HG03060 (cell line): ENCODE data around the gene DMRTC1B.
"Not testable (repeated sequence)": the region's sequence is repeated elsewhere in the genome, so short reads cannot be mapped to it uniquely, and the experiment has no call there.

Experiments used
- ATAC-seq: cut with Tn5 transposase; IDR thresholded peaks from one replicate; pipeline ENCODE4 v1.9.1; 2021; ENCODE audit warnings: low read depth, moderate number of reproducible peaks; ENCODE audit not compliant: unreplicated experiment

The DMRTC1B gene, protein sequence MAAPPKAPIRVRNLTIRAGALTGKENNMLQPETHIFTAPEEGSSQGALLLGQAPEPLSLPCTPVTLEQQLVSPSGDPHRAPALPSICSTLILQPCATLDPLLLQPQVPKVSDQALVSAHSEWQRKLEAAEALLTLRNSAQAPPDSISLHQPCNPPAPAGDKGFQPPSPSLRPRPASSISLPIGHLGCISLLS

DNA sequence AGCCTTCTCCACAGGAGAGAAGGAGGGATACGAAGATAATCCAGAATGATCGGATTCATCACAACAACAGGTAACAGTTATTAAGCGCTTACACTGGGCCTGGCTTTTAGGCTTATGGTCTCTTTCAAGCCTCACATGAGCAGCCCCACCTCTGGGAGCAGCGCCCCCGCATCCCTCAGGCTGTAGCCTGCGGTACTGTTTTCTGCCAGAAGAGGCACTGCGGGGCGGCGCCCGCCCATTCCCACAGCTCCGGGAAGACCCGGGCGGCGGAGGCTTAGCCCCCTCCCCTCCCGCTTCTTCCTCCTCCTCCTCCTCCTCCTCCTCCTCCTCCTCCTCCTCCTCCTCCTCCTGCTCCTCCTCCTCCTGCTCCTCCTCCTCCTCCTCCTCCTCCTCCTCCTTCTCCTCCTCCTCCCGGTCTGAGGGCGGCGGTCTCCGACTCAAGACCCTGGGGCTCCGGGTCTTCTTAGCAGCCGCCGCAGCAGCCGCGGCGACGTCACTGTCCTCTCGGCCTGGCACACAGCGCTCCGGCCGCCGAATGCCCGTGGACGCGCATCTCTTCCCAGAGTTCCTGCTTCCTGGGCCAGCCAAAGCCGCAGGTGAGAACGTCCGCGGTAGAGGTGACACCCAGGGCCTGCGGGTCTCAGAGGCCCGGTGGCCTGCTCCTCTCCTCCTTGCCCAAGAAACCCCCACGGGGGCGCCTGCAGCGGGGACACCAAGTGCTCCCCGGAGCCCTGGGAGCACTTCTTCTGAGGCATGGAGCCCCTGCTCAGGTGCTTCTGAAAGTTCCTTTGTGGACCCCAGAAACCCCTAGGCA lies at the start of gene DMRTC1B:
Gene DMRTC1B (plus strand): TSS at position 238 of the 814 bp plus-strand sequence. CDS start 68,246 bp downstream, outside the sequence.
- ATAC-seq = peak; percentile 69

DNA sequence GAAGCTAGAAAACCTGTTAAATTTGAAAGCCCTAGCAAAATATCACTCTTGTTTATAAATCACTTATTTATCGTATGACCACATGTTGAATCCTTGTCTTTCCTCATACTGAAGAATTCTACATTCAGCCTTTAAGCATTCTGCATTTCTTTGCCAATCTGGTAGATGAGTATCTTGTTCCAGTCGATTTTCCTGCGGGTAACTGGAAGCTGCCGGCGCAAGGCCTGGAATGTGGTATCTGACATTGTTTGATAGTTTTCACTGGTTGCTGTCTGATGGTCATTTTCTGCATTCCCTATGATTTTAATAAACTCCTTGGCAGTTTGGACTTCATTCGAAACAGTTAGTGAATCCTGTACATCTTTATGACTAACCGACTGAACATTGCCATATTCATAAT lies 48.8 kb upstream of the DMRTC1B start:
- no peak for ATAC-seq

DNA sequence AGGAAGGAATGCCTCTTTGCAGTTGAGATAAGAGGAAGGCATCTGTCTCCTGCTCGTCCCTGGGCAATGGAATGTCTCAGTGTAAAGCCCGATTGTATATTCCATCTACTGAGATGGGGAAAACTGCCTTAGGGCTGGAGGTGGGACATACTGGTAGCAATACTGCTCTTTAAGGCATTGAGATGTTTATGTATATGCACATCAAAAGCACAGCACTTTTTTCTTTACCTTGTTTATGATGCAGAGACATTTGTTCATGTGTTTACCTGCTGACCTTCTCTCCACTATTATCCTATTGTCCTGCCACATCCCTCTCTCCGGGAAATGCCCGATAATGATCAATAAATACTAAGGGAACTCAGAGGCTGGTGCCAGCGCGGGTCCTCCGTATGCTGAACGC lies 43.1 kb upstream of the DMRTC1B start:
- not testable (repeated sequence) for ATAC-seq

GRCh38 chrX:72735561-72735960 lies 41.1 kb upstream of the DMRTC1B start:
- ATAC-seq = no peak

DNA sequence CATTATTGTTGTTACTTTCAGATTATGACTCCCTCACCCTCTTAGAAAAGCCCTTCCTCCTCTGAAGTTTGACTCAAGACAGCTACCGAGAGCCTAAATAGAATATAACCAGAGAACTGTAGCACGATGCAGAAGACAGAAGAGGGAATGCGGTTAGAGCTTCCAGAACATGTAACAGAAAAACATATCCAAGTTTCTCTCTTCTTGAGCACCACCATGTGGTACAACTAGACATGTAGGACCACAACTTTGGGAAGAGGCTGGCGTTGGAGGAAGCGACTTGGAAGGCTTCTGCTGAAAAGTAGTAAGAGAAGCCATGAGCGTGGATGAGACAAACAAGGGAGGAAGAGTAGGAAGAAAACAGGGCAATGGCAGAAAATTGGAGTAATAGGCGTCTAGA lies 31.1 kb upstream of the DMRTC1B start:
- ATAC-seq = not testable (repeated sequence)

DNA sequence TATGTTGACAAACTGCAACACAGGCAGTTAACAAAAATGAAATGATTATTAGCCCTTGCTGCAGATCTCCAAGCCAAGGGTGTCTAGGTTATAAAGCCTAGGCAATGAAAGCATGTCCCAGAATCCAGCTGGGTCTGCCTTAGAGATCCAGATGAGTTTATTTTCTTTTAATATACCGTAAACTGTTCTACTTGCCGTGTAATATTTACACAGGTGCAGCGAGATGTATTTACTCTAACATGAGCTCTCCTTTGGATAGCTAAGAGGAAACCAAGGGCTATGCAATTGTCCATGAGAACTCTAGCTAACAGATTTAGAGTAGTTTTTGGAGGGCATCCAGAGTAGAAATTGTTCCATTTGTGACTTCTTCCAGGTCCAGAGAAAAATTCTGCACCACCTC lies 28.1 kb upstream of the DMRTC1B start:
- not testable (repeated sequence) for ATAC-seq

GRCh38 chrX:72760454-72760853 lies 16.2 kb upstream of the DMRTC1B start:
- not testable (repeated sequence) for ATAC-seq

DNA sequence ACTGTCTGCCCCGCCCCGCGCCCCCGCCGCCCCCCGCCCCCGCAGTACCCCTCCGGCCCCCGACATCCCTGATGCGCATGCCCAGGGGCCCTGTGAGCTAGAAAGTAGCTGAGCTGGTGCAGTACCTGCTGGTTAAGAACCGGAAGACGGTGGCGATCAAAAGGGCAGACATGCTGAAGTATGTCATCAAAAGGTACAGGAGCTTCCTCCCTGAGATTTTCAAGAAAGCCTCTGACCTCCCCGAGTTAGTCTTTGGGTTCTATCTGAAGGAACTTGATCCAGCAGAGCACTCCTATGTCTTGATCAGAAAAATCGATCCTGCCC lies 739 bp downstream of the DMRTC1B start:
- ATAC-seq = peak; percentile 69

- not testable (repeated sequence) for ATAC-seq
Measured at GRCh38 chrX:72778146-72778545, 1.5 kb downstream of the DMRTC1B start.

DNA sequence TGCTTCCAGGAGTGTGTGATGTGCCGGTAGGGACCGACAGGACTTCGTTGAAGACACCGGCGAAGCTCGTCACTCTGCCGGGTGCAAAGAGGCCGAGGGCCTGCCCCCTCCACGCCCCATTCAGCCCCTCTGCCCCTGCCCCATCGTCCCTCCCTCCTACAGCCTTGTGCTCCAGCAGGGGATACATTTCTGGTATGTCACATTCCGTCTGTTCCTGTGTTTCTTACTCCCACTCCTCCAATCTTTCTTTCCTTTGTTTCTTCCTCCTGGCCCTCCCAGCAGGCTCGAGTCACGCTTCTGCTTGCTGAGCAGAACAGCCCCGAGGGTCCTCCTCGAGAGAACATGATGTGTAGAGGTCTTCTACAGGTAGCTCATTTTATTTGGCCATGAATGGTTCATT lies 5.9 kb downstream of the DMRTC1B start, which contains the start of gene FAM236B:
Gene FAM236B (minus strand): TSS at position 101 of the 400 bp plus-strand sequence. CDS start 100 bp downstream, at position 1.
- not testable (repeated sequence) for ATAC-seq

DNA sequence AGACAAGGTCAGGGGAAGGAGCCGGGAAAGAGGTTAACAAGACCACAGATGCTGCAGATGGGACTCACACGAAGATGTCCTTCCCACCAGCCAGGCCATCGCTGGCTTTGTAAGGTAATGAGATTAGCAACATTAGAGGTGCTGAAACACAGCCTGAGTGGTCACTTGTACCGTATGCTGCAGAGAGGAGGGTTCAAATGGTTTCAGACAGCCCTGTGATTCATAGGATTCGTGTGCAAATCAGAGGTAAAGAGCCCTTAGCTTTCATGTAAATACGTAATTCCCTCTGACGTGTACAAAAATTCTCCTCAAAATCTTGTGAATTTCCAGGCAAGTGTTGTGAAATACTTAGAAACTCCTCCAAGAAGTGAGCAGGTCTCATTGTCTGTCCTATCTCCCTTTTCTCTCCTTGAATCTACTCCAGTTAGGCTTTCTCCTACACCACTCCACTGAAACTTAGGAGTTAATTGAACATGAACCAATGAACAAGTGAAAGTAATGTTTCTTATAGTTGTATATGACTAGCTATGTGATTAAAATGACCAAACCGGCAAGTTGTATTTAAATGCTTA lies 6.8 kb downstream of the DMRTC1B start:
- ATAC-seq = not testable (repeated sequence)

DNA sequence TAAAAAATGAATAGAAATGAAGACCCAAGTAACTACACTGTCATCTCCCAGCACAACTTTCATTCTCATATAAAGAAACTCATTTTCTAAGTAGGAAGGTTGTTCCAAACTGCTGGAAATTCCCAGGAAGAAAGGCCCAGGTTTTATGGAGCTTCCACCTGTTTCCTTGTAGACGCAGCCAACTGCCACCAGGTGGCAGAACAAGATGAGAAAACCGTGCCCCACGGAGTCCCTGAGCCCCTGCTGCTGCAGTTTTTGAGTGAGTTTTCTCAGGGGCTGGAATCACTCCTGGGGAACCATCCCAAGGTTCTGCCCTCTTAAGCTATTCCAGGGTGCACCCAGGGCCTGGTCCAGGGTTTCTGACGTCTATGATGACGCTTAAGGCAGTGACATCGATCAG lies 7.3 kb downstream of the DMRTC1B start:
- ATAC-seq = not testable (repeated sequence)

DNA sequence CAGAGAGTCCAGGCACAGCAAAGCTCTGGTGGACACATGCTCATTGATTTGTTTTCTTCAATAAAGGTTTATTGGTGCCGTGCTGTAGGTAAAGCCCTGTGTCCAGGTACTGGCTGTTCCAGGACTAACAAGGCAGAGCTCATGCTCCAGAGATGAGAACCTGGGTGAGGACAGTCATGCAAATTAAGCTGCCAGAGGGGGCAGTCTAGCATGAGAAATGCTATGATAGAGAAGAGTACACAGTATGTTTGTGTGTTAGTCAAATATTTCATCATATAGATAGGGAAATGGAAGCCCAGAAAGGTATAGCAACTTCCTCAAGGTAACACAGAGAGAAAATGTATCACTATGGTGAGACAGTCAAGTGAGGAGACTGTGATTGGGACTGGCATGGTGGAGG lies 11.5 kb downstream of the DMRTC1B start:
- ATAC-seq = not testable (repeated sequence)

DNA sequence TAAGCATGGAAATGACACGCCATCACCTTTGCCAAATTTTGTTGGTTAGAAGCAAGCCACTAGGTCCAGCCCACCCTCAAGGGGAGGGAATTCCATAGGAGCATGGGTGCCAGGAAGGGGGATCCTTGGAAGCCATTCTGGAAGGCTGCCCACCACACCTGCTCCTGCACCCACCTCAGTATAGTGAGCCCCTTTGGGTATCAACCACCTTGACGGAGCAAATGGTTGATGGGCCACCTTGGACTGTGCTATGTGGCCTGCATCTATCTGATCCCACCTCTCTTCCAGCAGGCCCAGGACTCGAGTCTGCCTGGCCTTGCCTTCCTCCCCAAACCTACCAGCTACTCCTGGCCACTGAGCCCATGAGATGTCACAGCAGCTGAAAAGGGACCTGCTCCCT lies 13.7 kb downstream of the DMRTC1B start:
- ATAC-seq = not testable (repeated sequence)

DNA sequence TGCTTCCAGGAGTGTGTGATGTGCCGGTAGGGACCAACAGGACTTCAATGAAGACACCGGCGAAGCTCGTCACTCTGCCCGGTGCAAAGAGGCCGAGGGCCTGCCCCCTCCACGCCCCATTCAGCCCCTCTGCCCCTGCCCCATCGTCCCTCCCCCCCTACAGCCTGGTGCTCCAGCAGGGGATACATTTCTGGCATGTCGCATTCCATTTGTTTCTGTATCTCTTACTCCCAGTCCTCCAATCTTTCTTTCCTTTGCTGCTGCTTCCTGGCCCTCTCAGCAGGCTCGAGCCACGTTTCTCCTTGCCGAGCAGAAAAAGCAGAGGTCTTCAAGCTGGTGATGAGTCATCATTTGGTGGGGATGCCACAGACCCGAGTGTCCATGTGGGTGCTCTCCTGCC lies 31.4 kb downstream of the DMRTC1B start, which contains the start of gene FAM236D:
Gene FAM236D (minus strand): TSS at position 101 of the 400 bp plus-strand sequence. CDS start 100 bp downstream, at position 1.
- ATAC-seq = not testable (repeated sequence)

DNA sequence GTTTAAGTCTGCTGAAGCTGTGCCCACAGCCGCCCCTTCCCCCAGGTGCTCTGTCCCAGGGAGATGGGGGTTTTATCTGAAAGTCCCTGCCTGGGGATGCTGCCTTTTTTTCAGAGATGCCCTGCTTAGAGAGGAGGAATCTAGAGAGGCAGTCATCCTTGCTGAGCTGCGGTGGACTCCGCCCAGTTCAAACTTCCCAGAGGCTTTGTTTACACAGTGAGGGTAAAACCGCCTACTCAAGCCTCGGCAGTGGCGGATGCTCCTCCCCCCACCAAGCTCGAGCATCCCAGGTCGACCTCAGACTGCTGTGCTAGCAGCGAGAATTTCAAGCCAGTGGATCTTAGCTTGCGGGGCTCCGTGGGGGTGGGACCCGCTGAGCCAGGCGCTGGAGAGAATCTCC lies 54.0 kb downstream of the DMRTC1B start:
- ATAC-seq = not testable (repeated sequence)

GRCh38 chrX:72837532-72837931 lies 60.8 kb downstream of the DMRTC1B start:
- not testable (repeated sequence) for ATAC-seq

GRCh38 chrX:72882898-72883297 lies 106.2 kb downstream of the DMRTC1B start:
- ATAC-seq = not testable (repeated sequence)

- ATAC-seq = not testable (repeated sequence)
Measured at GRCh38 chrX:72889740-72890139, 113.0 kb downstream of the DMRTC1B start.
